H9 (cell line): Measurements from ENCODE around the gene ACACA. TPM values are rescaled to one million over a fixed set of nuclear protein-coding genes. Genes with fewer than 3 reads are reported as not detected.

Source experiments
- DNase-seq: peaks from one replicate; pipeline ENCODE4 v3.0.0-alpha.2; 2017
- H2AFZ ChIP-seq: one replicate; pipeline ENCODE4 v1.6.1; 2013; ENCODE audit warnings: mild to moderate bottlenecking, low read length, control low read depth, moderate library complexity
- H2AK5ac ChIP-seq: 2 replicates; pipeline ENCODE4 v1.6.1; 2013; ENCODE audit warnings: low read length, control low read depth, mixed read lengths; ENCODE audit not compliant: insufficient read length
- H2BK120ac ChIP-seq: one replicate; pipeline ENCODE4 v1.6.1; 2013; ENCODE audit warnings: low read depth, mild to moderate bottlenecking, low read length, control low read depth, inconsistent platforms; ENCODE audit not compliant: poor library complexity, severe bottlenecking
- H2BK12ac ChIP-seq: 2 replicates; pipeline ENCODE4 v1.6.1; 2013; ENCODE audit warnings: low read length, control low read depth, mixed read lengths, low read depth; ENCODE audit not compliant: insufficient read length
- H2BK15ac ChIP-seq: 2 replicates; pipeline ENCODE4 v1.6.1; 2013; ENCODE audit warnings: low read depth, low read length, control low read depth
- H2BK20ac ChIP-seq: one replicate; pipeline ENCODE4 v1.6.1; 2013; ENCODE audit warnings: low read depth, mild to moderate bottlenecking, low read length, control low read depth, inconsistent platforms; ENCODE audit not compliant: poor library complexity, severe bottlenecking
- H2BK5ac ChIP-seq: 2 replicates; pipeline ENCODE4 v1.6.1; 2013; ENCODE audit warnings: low read length, control low read depth, mixed read lengths; ENCODE audit not compliant: insufficient read length
- H3K14ac ChIP-seq: 2 replicates; pipeline ENCODE4 v1.6.1; 2013; ENCODE audit warnings: low read length, control low read depth; ENCODE audit not compliant: insufficient read depth
- H3K18ac ChIP-seq: 2 replicates; pipeline ENCODE4 v1.6.1; 2013; ENCODE audit warnings: low read depth, mild to moderate bottlenecking, mixed read lengths, low read length, control low read depth; ENCODE audit not compliant: insufficient read length
- H3K23ac ChIP-seq: 2 replicates; pipeline ENCODE4 v1.6.1; 2013; ENCODE audit warnings: low read length, control low read depth, mixed read lengths, low read depth; ENCODE audit not compliant: insufficient read length
- H3K23me2 ChIP-seq: 2 replicates; pipeline ENCODE4 v1.6.1; 2013; ENCODE audit warnings: low read depth, mild to moderate bottlenecking, mixed read lengths, low read length, control low read depth; ENCODE audit not compliant: insufficient read length, poor library complexity, severe bottlenecking
- H3K27ac ChIP-seq: 2 replicates; pipeline ENCODE4 v1.5.1; 2013; ENCODE audit warnings: low read length, control low read depth, mixed read lengths, low read depth; ENCODE audit not compliant: insufficient read length
- H3K27me3 ChIP-seq: 2 replicates; pipeline ENCODE4 v1.6.1; 2013; ENCODE audit warnings: low read length, control low read depth, inconsistent platforms; ENCODE audit not compliant: insufficient read depth
- H3K4ac ChIP-seq: 2 replicates; pipeline ENCODE4 v1.6.1; 2013; ENCODE audit warnings: low read depth, mild to moderate bottlenecking, control low read depth, inconsistent platforms, low read length, moderate library complexity
- H3K4me1 ChIP-seq: 2 replicates; pipeline ENCODE4 v1.6.1; 2013; ENCODE audit warnings: low read length, control low read depth, inconsistent platforms; ENCODE audit not compliant: insufficient read depth
- H3K4me2 ChIP-seq: 2 replicates; pipeline ENCODE4 v1.6.1; 2013; ENCODE audit warnings: low read length, control low read depth, mixed read lengths; ENCODE audit not compliant: insufficient read length, insufficient read depth
- H3K56ac ChIP-seq: 2 replicates; pipeline ENCODE4 v1.6.1; 2013; ENCODE audit warnings: low read depth, mild to moderate bottlenecking, mixed read lengths, low read length, control low read depth; ENCODE audit not compliant: insufficient read length
- H3K79me1 ChIP-seq: 2 replicates; pipeline ENCODE4 v1.6.1; 2013; ENCODE audit warnings: low read depth, mild to moderate bottlenecking, moderate library complexity, low read length, control low read depth, inconsistent platforms; ENCODE audit not compliant: insufficient read depth, poor library complexity, severe bottlenecking
- H3K79me2 ChIP-seq: 2 replicates; pipeline ENCODE4 v1.6.1; 2013; ENCODE audit warnings: low read length, control low read depth, inconsistent platforms; ENCODE audit not compliant: insufficient read depth
- H3K9ac ChIP-seq: 2 replicates; pipeline ENCODE4 v1.6.1; 2013; ENCODE audit warnings: low read length, control low read depth, mixed read lengths; ENCODE audit not compliant: insufficient read length; ENCODE audit errors: extremely low read depth
- H3K9me3 ChIP-seq: one replicate; pipeline ENCODE4 v1.6.1; 2013; ENCODE audit warnings: low read depth, low read length, inconsistent platforms; ENCODE audit not compliant: control insufficient read depth
- H3T11ph ChIP-seq: one replicate; pipeline ENCODE4 v1.6.1; 2013; ENCODE audit warnings: mild to moderate bottlenecking, low read length, control low read depth, inconsistent platforms
- H4K20me1 ChIP-seq: one replicate; pipeline ENCODE4 v1.6.1; 2013; ENCODE audit not compliant: control insufficient read depth, insufficient read length, insufficient read depth
- H4K5ac ChIP-seq: 2 replicates; pipeline ENCODE4 v1.6.1; 2013; ENCODE audit warnings: low read depth, mild to moderate bottlenecking, mixed read lengths, low read length, control low read depth; ENCODE audit not compliant: insufficient read length
- H4K8ac ChIP-seq: replicated peaks from 2 replicates; pipeline ENCODE4 v1.6.1; 2013; ENCODE audit warnings: low read length, control low read depth, mixed read lengths, low read depth; ENCODE audit not compliant: insufficient read length
- H4K91ac ChIP-seq: 2 replicates; pipeline ENCODE4 v1.6.1; 2013; ENCODE audit warnings: low read depth, mild to moderate bottlenecking, moderate library complexity, mixed read lengths, low read length, control low read depth; ENCODE audit not compliant: insufficient read length
- H3K27ac Mint-ChIP-seq, 3 experiments: 2 replicates in 2 of 3; 3 replicates in 1 of 3; pipeline ENCODE4 v1.8.0; 2020 to 2021; ENCODE audit warnings: mixed read lengths in 3 of 3, mild to moderate bottlenecking in 1 of 3, moderate library complexity in 1 of 3
- H3K27me3 Mint-ChIP-seq: 2 replicates; pipeline ENCODE4 v1.8.0; 2021; ENCODE audit warnings: low read depth, mild to moderate bottlenecking, moderate library complexity, mixed read lengths
- H3K36me3 Mint-ChIP-seq, 3 experiments: 2 replicates in 2 of 3; 3 replicates in 1 of 3; pipeline ENCODE4 v1.8.0; 2020 to 2021; ENCODE audit warnings: low read depth in 3 of 3, mixed read lengths in 3 of 3; ENCODE audit not compliant: insufficient read depth in 1 of 3
- H3K4me1 Mint-ChIP-seq, 2 experiments: 2 replicates each; pipeline ENCODE4 v1.8.0; 2020; ENCODE audit warnings: mixed read lengths in 2 of 2
- H3K4me3 Mint-ChIP-seq, 2 experiments: 2 replicates in 1 of 2; 3 replicates in 1 of 2; pipeline ENCODE4 v1.8.0; 2020 to 2021; ENCODE audit warnings: mild to moderate bottlenecking in 2 of 2, mixed read lengths in 2 of 2, moderate library complexity in 1 of 2
- H3K9me3 Mint-ChIP-seq, 2 experiments: 2 replicates in 1 of 2; 3 replicates in 1 of 2; pipeline ENCODE4 v1.8.0; 2020; ENCODE audit warnings: mild to moderate bottlenecking in 2 of 2, mixed read lengths in 2 of 2, moderate library complexity in 1 of 2
- WGBS: extraction: QIAGEN DNeasy Blood & Tissue Kit; methylation state at CpG from one replicate; pipeline ENCODE4 v1.1.7; 2013; ENCODE audit warnings: missing lambda C conversion rate, low lambda C conversion rate, mixed read lengths; ENCODE audit not compliant: insufficient read length; ENCODE audit errors: extremely low coverage; 5-methylcytosine and 5-hydroxymethylcytosine counted together
- total RNA-seq: library from RNA; stranded (reverse); gene quantifications from 2 replicates; pipeline ENCODE4 v1.2.1, GENCODE V29; 2021
- TF ChIP-seq, protein P1 (sequence below): fragments of 200-600 bp; sonication (generic); conservative IDR thresholded peaks from 3 replicates; pipeline ENCODE4 v1.8.0; 2021; ENCODE audit warnings: antibody characterized with exemption, mild to moderate bottlenecking

The ACACA gene
- total RNA-seq, 1 experiment from 2014 or later: 135 TPM

DNA sequence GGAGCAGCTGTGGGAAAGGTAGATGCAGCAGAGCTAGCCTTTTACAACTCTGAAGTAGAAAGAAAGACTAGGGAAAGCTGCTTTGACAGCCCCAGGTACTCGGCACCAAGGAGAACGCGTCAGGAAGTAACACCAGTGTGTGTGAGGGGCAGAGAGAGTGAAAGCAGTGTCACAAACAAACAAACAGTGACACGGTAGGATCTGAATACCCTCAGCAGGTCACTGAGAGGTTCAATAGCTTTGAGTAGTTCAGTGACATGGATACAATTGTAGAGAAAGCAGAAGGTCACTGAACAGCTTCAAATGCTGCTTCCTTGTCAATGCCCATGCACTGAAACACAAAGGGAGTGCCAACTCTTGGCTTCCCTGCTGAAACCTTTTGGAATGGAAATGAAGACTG is 181.2 kb downstream of the ACACA start:
- H3K36me3 Mint-ChIP-seq: peaks cover 13 to 36% (median 30%) of the 10 kb centered on the region in 3 experiments
- Histone ChIP-seq H4K5ac (no peak overlapping the region), H3K23me2 (no peaks in the 10 kb centered on the region), H3K9ac (no peak overlapping the region), H2BK120ac (no peak overlapping the region), H3K18ac (no peak overlapping the region), H2BK12ac (no peak overlapping the region), H3K27me3 (no peaks in the 10 kb centered on the region), H2AFZ (no peak overlapping the region), H3K4me2 (peak overlapping the region; percentile 11), H3K27ac (peak overlapping the region; percentile 31), H2BK15ac (no peak overlapping the region), H3K4me1 (peaks cover 5% of the 10 kb centered on the region), H3K56ac (no peak overlapping the region), H3T11ph (no peak overlapping the region), H3K14ac (no peak overlapping the region), H3K9me3 (no peaks in the 10 kb centered on the region), H3K23ac (no peak overlapping the region), H4K8ac (no peak overlapping the region), H2BK5ac (no peak overlapping the region), H3K79me1 (no peaks in the 10 kb centered on the region), H2AK5ac (no peak overlapping the region), H4K20me1 (no peaks in the 10 kb centered on the region), H3K4ac (no peak overlapping the region), H4K91ac (no peak overlapping the region), H2BK20ac (no peak overlapping the region), H3K79me2 (no peaks in the 10 kb centered on the region)
- peak overlapping the region in 1 of 2 experiments; percentile 36; a peak in 1 of 5 replicates for H3K4me3 Mint-ChIP-seq
- peak; percentile 41 for DNase-seq
- H3K27me3 Mint-ChIP-seq: no peaks in the 10 kb centered on the region
- H3K4me1 Mint-ChIP-seq: peaks cover 28 to 30% of the 10 kb centered on the region in 2 experiments
- TF ChIP-seq, protein P1, sequence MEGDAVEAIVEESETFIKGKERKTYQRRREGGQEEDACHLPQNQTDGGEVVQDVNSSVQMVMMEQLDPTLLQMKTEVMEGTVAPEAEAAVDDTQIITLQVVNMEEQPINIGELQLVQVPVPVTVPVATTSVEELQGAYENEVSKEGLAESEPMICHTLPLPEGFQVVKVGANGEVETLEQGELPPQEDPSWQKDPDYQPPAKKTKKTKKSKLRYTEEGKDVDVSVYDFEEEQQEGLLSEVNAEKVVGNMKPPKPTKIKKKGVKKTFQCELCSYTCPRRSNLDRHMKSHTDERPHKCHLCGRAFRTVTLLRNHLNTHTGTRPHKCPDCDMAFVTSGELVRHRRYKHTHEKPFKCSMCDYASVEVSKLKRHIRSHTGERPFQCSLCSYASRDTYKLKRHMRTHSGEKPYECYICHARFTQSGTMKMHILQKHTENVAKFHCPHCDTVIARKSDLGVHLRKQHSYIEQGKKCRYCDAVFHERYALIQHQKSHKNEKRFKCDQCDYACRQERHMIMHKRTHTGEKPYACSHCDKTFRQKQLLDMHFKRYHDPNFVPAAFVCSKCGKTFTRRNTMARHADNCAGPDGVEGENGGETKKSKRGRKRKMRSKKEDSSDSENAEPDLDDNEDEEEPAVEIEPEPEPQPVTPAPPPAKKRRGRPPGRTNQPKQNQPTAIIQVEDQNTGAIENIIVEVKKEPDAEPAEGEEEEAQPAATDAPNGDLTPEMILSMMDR: no peak
- WGBS: no CpG with 5 or more reads among the region's 4 CpGs
- peak overlapping the region; percentile 69 to 94 (median 93) for H3K27ac Mint-ChIP-seq
- H3K9me3 Mint-ChIP-seq: no peaks in the 10 kb centered on the region
